EH (cell line): Measurements from ENCODE around the gene ABCA4.
A peak's percentile ranks its signal among the peaks of the same experiment; 100 is the strongest.
"Not testable (repeated sequence)": the region's sequence is repeated elsewhere in the genome, so short reads cannot be mapped to it uniquely, and the experiment has no call there.

Experiments used
- DNase-seq: peaks from one replicate; pipeline ENCODE4 v3.0.0-alpha.2; 2015; ENCODE audit warnings: low read depth

Gene ABCA4

GRCh38 chr1:94004924-94005323 lies 116.0 kb downstream of the ABCA4 start:
- no peak for DNase-seq

DNA sequence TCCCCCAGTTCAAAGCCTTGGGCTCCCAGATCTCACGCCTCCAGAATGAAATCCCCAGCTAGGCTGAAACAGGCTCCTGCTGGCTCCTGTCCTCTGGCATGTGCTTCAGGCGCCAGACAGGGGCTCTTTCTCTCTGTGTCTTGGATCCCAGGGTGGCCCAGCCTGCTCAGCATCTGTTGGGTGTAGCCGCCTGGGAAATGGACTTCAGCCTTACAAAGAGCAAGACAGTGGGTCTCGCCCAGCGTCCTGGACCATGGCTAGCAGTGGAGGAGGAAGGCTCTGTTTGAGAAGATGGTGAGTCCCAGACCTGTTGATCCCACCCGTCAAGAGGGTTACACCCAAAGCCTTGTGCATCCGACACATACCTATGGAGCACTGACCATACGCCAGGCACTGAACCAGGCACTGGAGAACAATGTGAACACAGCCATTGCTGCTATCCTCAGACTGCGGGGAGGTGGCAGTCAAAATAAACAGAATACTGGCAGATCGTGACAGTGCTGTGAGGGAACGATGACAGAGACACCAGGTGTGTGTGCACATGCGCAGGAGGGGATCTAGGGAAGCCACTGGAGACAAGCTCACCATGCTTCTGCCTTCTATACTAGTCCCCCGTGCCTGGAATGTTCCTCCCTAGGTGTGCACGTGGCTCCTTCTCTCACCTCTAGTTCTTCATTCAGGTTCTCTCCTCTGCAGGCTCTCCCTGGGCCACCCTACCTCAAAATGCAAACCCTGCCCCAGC lies 118.7 kb downstream of the ABCA4 start:
- DNase-seq = no peak

DNA sequence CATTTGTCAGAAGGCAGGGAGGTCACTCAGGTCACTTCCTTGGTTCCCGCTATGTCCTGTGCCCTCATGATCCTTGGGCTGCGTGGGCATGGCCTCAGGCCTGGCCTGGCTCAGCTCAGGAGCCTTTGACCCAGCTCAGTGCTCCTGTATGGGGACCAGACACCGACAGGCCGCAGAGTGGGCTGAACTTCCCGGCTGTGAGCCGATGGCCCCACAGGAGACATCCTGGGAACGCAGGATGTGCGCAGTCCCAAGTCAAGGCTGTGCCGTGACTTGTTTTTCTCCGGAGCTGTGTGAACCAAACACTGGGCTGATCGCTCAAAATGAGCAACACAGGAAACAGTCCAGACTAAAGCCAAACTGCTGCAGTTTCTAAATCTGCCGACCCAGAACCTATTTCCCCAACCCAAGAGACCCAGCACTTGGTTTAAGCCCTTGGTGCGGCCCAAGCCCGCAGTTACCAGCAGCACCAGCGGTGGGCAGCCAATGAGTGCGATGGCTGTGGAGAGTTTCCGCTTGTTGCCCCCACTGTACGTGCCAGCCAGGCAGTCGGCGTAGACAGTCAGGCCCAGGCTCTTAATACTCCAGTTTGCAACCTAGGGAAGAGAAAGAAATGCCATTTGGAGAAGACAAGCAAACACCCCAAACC lies 119.4 kb downstream of the ABCA4 start:
- DNase-seq = no peak

GRCh38 chr1:94000510-94001282 lies 120.3 kb downstream of the ABCA4 start:
- no peak for DNase-seq

DNA sequence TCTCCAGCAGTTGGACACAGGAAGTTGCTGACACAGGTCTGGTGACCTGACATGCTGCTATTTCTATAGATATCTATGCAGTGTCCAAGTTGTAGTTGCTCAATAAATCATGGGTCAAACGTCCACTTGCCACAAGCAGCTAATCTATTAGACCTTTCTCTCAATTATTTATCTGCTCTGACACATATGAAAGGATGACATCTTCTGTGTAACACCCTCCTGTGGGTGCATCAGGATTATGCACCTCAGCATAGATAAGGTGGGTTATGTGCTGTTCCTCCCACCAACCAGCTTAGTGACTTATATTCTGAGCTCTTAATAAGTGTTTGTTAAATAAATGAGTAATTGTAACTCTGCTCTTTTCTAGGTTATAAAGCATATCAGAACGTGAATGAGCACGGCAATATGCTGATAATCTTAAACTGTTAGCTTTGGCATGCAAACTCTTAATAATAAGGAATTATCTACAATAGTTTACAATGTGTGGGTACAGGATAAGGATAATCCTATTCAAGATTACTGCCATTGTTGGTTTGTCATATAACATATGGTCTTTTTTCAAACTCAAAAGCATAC lies 121.0 kb downstream of the ABCA4 start:
- no peak for DNase-seq

DNA sequence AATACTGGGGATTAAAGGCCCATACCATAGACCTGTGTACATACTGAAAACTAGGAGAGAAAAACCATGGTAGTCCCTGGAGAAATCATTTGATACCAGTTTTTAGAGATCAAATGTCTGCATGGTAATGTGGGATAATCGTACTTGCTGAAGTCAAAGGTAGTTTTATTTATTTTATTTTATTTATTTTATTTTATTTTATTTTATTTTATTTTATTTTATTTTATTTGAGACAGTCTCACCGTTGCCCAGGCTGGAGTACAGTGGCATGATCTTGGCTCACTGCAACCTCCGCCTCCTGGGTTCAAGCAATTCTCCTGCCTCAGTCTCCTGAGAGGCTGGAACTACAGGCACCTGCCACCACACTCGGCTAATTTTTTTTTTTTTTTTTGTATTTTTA lies 122.4 kb downstream of the ABCA4 start:
- not testable (repeated sequence) for DNase-seq

DNA sequence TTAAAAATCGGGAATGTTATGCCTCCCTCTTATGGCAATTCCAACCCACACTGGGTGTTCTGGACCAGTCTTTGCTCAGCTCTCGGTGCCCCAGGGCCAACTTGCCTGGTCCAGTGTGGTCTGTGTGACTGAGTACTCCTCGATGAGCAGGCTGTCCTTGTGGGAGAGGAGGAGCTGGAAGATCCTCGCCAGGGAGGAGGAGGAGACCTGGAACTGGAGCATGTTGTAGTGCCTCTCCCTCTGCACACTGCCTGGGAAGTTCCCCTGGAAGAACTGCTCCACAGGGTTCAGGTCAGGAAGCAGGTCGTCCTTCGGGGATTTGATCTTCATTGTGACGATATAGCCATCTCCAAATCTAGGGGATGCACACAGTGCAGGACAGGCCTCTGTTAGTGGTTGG lies 123.2 kb downstream of the ABCA4 start:
- DNase-seq = no peak

DNA sequence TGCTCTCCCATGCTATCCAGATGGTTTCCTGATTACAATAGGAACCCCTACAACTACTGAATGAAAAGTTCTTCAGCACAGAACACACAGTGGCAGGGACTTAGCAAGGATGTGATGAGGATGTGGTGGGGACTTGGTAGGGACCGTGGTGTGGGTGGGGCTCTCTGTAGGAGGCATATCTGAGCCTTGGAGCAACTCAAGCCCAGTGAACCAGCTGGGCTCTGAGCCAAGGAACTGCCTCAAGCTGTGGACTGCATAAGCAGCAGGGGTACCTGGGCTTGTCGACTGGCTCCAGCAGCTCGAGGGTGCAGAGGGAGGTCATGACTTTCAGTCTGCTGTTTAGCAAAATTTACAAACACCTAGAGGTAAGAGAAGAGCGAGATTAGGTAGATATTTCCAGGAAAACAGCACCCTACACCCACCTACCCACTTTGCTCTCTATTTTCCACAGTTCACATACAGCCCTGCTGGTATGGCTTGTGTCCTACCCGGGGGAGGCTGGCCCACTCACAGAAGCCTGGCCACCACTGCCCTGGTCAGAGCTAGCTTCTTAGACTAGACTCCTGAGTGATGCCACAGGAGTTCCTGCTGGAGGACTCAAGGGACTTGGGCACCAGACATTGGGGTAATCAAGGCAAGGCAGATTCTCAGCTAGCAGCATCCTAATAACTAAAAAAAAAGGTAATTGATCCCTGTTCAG lies 125.0 kb downstream of the ABCA4 start:
- DNase-seq = peak; percentile 34

GRCh38 chr1:93993731-93994130 lies 127.2 kb downstream of the ABCA4 start:
- peak; percentile 60 for DNase-seq

DNA sequence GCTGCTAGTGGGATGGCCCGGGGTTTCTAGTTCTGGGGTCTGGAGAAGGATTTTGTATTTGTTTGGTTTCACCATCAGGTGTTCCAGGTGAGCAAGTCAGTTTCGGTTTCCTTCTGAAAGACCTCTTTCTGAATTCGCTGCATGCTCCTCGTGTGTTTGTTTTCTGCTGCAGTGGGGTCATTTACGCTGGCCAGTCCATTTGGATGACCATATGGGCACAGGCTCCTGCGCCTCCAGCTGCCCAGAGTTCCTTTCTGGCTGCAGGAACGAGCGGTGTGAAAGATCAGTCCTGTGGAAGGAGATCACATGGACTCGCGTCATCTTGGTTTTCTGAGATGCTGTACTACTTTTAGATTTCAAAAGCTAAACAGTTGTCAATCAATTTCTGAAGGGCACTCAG lies 128.0 kb downstream of the ABCA4 start:
- DNase-seq = no peak

GRCh38 chr1:93992190-93992589 lies 128.8 kb downstream of the ABCA4 start:
- DNase-seq = no peak

DNA sequence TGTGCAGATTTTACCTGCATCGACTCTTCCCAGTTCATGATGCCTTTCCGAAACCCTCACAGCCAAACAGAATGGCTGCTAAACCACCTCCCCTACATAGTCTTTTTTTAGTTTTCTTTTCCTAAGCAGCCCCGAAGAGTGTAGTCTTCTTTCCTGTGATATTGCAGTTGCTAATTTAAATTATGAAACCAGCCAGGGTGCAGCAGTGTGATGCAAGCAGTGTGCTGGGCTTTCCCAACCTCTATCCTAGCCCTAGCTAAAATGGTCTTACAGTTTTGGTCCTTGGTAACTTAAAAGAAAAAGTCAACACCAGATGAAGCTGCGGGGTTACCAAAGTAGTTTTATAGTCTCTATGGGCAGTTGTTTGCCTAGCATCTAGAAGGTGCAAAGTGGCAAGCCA lies 129.7 kb downstream of the ABCA4 start:
- DNase-seq = no peak

GRCh38 chr1:93990477-93990876 lies 130.5 kb downstream of the ABCA4 start:
- not testable (repeated sequence) for DNase-seq

GRCh38 chr1:93990010-93990409 lies 130.9 kb downstream of the ABCA4 start:
- DNase-seq = no peak

DNA sequence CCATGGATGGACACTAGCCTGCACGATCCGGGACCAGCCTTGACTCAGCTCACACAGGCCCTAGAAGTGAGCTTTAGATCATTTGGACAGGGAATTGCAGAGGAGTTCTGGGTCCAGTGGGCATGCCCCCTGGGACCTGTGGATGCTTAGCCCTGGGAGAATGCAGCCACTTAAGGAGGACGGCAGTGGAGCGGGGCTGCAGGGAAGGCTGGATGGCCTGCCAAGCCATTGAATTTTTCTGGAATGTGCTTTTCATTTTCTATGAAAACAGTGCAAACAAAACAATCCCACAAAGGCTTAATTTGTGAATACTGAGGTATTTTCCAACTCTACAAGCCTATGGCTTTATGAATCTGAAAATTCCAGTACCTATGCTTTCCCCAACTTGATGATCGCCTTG lies 131.3 kb downstream of the ABCA4 start:
- no peak for DNase-seq

GRCh38 chr1:93988634-93989350 lies 132.2 kb downstream of the ABCA4 start:
- DNase-seq = peak; percentile 54

- no peak for DNase-seq
Measured at GRCh38 chr1:93981274-93981667, 139.7 kb downstream of the ABCA4 start.

- DNase-seq = peak; percentile 7
Measured at GRCh38 chr1:93980320-93981273, 140.4 kb downstream of the ABCA4 start.

GRCh38 chr1:93979718-93980319 lies 141.1 kb downstream of the ABCA4 start:
- peak; percentile 90 for DNase-seq
